ENCODE data around the gene ARFGAP2.

The ARFGAP2 gene

DNA sequence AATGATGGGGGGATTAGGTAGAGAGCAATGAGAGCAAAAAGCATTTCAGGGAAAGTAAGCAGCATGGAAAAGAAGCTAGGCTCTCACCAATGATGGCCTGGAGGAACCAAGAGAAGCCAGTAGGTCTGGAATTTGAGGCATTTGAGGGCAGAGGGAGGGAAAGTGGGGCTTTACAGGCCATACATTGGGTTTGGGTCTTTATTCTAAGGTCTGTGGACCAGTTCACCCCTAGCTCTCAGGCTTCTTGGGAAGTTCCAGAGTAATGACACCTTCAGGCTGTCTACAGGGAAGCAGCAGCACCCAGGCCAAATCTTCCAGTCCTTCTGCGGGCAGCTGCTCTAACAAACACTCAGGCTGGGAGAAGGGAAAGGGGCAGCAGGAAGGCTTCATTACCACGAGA is 29.4 kb downstream of the ARFGAP2 start:
- H3K27me3 ChIP-seq (ENCODE audit: control insufficient read depth, insufficient read depth, low read length): no peaks in the 10 kb centered on the region
- H3K36me3 ChIP-seq (ENCODE audit: control insufficient read depth, insufficient read depth, low read length): 0 out of 2 replicates have a peak, but pooled peaks cover 3% of the 10 kb centered on the region

DNA sequence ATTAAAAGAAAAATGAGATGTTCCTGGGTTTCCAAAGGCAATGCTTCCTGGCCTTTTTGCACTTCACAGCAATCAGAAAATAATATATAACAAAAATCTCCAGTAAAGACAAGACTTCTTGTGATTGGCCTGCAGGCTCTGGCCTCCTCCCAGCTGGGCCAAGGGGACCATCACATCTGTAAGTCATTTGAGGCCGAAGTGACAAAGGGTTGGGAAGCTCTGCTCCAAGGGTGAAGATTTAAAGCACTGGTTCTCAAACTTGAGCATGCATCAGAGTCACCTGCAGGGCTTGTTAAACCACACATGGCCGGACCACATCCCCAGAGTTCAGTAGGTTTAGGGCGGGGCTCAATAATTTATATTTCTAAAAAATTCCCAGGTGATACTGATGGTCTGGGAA is 32.1 kb downstream of the ARFGAP2 start:
- H3K27ac ChIP-seq (ENCODE audit: low read depth, low read length): no peak overlapping the region
- H3K36me3 ChIP-seq (ENCODE audit: control insufficient read depth, insufficient read depth, low read length): 0 out of 2 replicates have a peak, but pooled peaks cover 3% of the 10 kb centered on the region
- H3K4me1 ChIP-seq (ENCODE audit: control insufficient read depth, insufficient read depth, low read length): no peaks in the 10 kb centered on the region; the same call in 1 of the 2 replicates
- no peaks in the 10 kb centered on the region for H3K9me3 ChIP-seq (ENCODE audit: control insufficient read depth, insufficient read depth, low read depth, low read length)
- H3K9ac ChIP-seq (ENCODE audit: low read length): no peak overlapping the region
- no peak overlapping the region for H3K4me3 ChIP-seq (ENCODE audit: low read depth, low read length)
- no peaks in the 10 kb centered on the region for H3K27me3 ChIP-seq (ENCODE audit: control insufficient read depth, insufficient read depth, low read length)

More for the DNA sequence above, 29.4 kb downstream of the ARFGAP2 start:
- H3K27ac ChIP-seq (ENCODE audit: low read depth, low read length): no peak overlapping the region
- peaks cover under 1% of the 10 kb centered on the region; the same call in 1 of the 2 replicates for H3K4me1 ChIP-seq (ENCODE audit: control insufficient read depth, insufficient read depth, low read length)
- H3K9ac ChIP-seq (ENCODE audit: low read length): no peak overlapping the region
- H3K9me3 ChIP-seq (ENCODE audit: control insufficient read depth, insufficient read depth, low read depth, low read length): no peaks in the 10 kb centered on the region
- H3K4me3 ChIP-seq (ENCODE audit: low read depth, low read length): no peak overlapping the region

DNA sequence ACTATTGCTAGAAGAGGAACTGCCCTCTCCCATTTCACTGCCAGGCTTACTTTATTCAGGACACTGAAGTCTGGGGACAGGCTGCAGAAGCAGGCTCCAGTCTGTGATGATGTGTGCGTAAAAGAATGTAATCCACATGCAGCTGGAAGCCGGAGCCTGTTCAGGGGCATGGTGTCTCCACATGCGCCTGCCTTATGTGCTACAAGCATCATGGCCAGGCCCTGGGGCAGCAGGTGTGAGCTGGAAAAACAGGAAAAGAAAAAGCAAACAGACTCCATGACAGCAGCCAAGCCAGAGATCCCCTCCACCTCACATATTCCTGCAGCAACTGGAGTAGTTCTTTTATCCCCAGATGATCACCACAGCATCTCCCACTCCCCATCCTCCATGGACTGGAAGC is 33.4 kb downstream of the ARFGAP2 start:
- Histone ChIP-seq H3K27me3 (ENCODE audit: control insufficient read depth, insufficient read depth, low read length) (no peaks in the 10 kb centered on the region), H3K9me3 (ENCODE audit: control insufficient read depth, insufficient read depth, low read depth, low read length) (no peaks in the 10 kb centered on the region), H3K4me3 (ENCODE audit: low read depth, low read length) (no peak overlapping the region), H3K27ac (ENCODE audit: low read depth, low read length) (no peak overlapping the region), H3K9ac (ENCODE audit: low read length) (no peak overlapping the region), H3K36me3 (ENCODE audit: control insufficient read depth, insufficient read depth, low read length) (peaks cover 6% of the 10 kb centered on the region; the same call in 1 of the 2 replicates), H3K4me1 (ENCODE audit: control insufficient read depth, insufficient read depth, low read length) (no peaks in the 10 kb centered on the region; the same call in 1 of the 2 replicates)

DNA sequence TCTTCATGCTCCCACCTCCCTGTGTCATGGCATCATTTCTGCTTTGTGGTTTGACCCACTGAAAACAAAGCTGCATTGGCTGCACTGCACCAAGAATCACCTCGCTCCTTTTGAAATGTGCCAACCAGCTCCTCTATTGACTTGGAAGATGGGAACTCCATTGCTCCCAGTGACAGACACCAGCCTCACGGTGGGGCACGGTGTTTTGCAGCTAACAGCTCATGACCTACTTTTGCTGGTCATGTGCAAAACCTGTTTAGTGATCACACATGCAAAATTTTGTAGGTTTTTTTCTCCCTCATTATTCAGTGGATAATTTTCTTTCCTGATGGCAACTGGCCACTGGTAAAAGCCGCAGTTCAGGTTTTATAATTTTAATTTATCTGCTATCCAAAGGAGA is 36.8 kb downstream of the ARFGAP2 start:
- Histone ChIP-seq H3K9ac (ENCODE audit: low read length) (no peak overlapping the region), H3K4me3 (ENCODE audit: low read depth, low read length) (no peak overlapping the region), H3K36me3 (ENCODE audit: control insufficient read depth, insufficient read depth, low read length) (peaks cover 6% of the 10 kb centered on the region; the same call in 1 of the 2 replicates), H3K27me3 (ENCODE audit: control insufficient read depth, insufficient read depth, low read length) (no peaks in the 10 kb centered on the region), H3K27ac (ENCODE audit: low read depth, low read length) (no peak overlapping the region), H3K9me3 (ENCODE audit: control insufficient read depth, insufficient read depth, low read depth, low read length) (no peaks in the 10 kb centered on the region), H3K4me1 (ENCODE audit: control insufficient read depth, insufficient read depth, low read length) (no peaks in the 10 kb centered on the region; the same call in 1 of the 2 replicates)

DNA sequence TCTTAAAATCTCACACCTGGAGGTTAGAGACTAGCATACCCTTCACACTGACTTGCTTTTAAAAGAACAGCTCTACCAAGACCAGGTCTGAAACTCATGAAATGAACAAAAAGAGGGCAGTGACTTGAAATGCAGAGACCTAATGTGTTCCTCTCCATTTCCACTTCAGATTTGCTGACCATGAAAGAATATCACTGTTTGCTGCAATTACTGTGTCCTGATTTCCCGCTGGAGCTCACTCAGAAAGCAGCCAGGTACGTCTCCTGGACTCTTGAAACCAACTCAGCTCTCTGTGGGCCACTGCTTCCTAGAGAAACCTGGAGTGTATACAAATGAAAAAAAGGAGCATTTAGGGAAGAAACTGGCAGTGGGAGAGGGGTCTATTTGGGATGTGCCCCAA is 39.2 kb downstream of the ARFGAP2 start:
- no peak overlapping the region for H3K4me3 ChIP-seq (ENCODE audit: low read depth, low read length)
- H3K27me3 ChIP-seq (ENCODE audit: control insufficient read depth, insufficient read depth, low read length): no peaks in the 10 kb centered on the region
- H3K4me1 ChIP-seq (ENCODE audit: control insufficient read depth, insufficient read depth, low read length): no peaks in the 10 kb centered on the region
- H3K9me3 ChIP-seq (ENCODE audit: control insufficient read depth, insufficient read depth, low read depth, low read length): no peaks in the 10 kb centered on the region
- peaks cover 6% of the 10 kb centered on the region; the same call in 1 of the 2 replicates for H3K36me3 ChIP-seq (ENCODE audit: control insufficient read depth, insufficient read depth, low read length)
- no peak overlapping the region for H3K9ac ChIP-seq (ENCODE audit: low read length)
- no peak overlapping the region for H3K27ac ChIP-seq (ENCODE audit: low read depth, low read length)

DNA sequence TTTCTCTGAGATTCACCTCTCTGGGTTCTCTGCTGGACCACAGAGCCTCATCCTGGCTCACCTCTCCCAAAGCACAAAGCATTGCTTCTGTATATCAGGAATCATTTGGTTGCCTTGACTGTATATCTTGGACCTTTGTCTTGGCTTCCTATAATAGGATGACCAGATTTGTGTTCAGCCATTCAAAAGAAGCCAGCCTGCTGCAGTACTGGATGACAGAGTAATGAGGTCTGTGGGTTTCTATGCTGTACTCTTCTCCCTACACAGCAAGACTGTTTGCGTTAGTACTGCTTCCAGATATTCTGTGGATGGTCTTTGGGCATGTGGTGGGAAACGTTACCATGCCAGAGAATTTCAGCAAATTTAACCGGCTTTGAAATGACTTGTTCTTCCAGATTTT is 39.8 kb downstream of the ARFGAP2 start:
- Histone ChIP-seq H3K27ac (ENCODE audit: low read depth, low read length) (no peak overlapping the region), H3K9ac (ENCODE audit: low read length) (no peak overlapping the region), H3K27me3 (ENCODE audit: control insufficient read depth, insufficient read depth, low read length) (no peaks in the 10 kb centered on the region), H3K36me3 (ENCODE audit: control insufficient read depth, insufficient read depth, low read length) (peaks cover 6% of the 10 kb centered on the region; the same call in 1 of the 2 replicates), H3K4me1 (ENCODE audit: control insufficient read depth, insufficient read depth, low read length) (no peaks in the 10 kb centered on the region), H3K9me3 (ENCODE audit: control insufficient read depth, insufficient read depth, low read depth, low read length) (no peaks in the 10 kb centered on the region), H3K4me3 (ENCODE audit: low read depth, low read length) (no peak overlapping the region)

DNA sequence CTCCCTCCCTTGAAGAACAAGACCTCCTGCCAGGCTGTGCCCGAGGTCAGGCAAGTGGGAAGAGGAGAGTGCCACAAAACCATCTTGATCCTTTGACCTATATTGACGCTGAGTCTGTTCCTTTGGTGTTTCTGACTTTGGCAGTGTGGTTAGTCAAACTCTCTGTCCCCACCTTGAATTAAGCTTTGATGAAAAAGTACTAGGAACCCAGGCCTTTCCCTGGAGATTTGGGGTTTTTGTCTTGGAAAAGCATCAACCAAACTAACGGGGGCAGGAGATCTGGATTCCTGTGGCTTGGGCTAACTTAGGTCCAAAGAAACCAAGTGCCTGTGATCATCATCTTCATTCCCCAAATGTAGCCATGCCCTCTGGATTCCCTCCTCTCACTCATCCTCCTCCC is 40.4 kb downstream of the ARFGAP2 start:
- no peaks in the 10 kb centered on the region for H3K9me3 ChIP-seq (ENCODE audit: control insufficient read depth, insufficient read depth, low read depth, low read length)
- 0 out of 2 replicates have a peak, but pooled peaks cover under 1% of the 10 kb centered on the region for H3K4me1 ChIP-seq (ENCODE audit: control insufficient read depth, insufficient read depth, low read length)
- no peak overlapping the region for H3K27ac ChIP-seq (ENCODE audit: low read depth, low read length)

DNA sequence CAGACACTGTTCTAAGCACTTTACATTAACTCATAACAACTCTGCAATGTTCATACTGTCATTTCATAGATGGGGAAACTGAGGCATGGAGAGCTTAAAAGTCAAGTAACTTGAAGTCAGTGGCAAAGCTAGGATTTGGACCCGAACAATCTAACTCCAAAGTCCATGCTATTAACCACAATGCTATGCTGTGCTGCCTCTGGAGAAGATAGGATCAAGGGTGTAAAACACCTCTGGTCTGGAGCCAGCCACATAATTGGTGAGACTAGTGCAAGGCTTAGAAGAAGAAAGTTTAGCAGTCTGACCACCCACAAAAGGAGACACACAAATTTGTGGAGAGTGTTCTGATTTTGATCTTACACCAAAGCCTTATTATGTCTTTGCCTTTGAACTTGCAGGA is 43.7 kb downstream of the ARFGAP2 start:
- Histone ChIP-seq H3K9me3 (ENCODE audit: control insufficient read depth, insufficient read depth, low read depth, low read length) (no peaks in the 10 kb centered on the region), H3K27ac (ENCODE audit: low read depth, low read length) (no peak overlapping the region), H3K9ac (ENCODE audit: low read length) (no peak overlapping the region), H3K27me3 (ENCODE audit: control insufficient read depth, insufficient read depth, low read length) (no peaks in the 10 kb centered on the region), H3K36me3 (ENCODE audit: control insufficient read depth, insufficient read depth, low read length) (no peaks in the 10 kb centered on the region), H3K4me1 (ENCODE audit: control insufficient read depth, insufficient read depth, low read length) (peaks cover 14% of the 10 kb centered on the region; the same call in 1 of the 2 replicates), H3K4me3 (ENCODE audit: low read depth, low read length) (no peak overlapping the region)

More for the DNA sequence above, 40.4 kb downstream of the ARFGAP2 start:
- H3K27me3 ChIP-seq (ENCODE audit: control insufficient read depth, insufficient read depth, low read length): no peaks in the 10 kb centered on the region
- H3K9ac ChIP-seq (ENCODE audit: low read length): no peak overlapping the region
- H3K36me3 ChIP-seq (ENCODE audit: control insufficient read depth, insufficient read depth, low read length): peaks cover 6% of the 10 kb centered on the region; the same call in 1 of the 2 replicates
- no peak overlapping the region for H3K4me3 ChIP-seq (ENCODE audit: low read depth, low read length)

DNA sequence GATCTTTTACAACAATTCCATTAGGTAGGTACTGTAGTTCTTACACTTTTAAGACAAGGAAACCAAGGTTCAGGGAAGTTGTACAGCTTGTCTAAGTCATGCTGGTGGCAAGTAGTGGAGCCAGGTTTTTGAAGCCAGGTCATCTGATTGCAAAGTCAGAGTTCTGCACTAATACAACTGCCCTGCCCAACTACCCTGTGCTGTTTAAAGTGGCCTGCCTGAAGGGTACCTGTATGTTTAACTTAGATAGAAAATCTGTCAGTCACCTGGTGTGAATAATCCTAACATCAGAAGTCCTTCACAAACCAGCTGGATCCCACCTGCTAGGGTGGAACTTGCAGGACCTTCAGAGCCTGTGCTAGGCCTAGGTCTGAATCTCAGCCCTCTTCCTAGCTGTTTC is 44.2 kb downstream of the ARFGAP2 start:
- Histone ChIP-seq H3K27me3 (ENCODE audit: control insufficient read depth, insufficient read depth, low read length) (no peaks in the 10 kb centered on the region), H3K9ac (ENCODE audit: low read length) (no peak overlapping the region), H3K27ac (ENCODE audit: low read depth, low read length) (no peak overlapping the region), H3K4me1 (ENCODE audit: control insufficient read depth, insufficient read depth, low read length) (peaks cover 14% of the 10 kb centered on the region; the same call in 1 of the 2 replicates), H3K4me3 (ENCODE audit: low read depth, low read length) (no peak overlapping the region), H3K9me3 (ENCODE audit: control insufficient read depth, insufficient read depth, low read depth, low read length) (no peaks in the 10 kb centered on the region), H3K36me3 (ENCODE audit: control insufficient read depth, insufficient read depth, low read length) (no peaks in the 10 kb centered on the region)

DNA sequence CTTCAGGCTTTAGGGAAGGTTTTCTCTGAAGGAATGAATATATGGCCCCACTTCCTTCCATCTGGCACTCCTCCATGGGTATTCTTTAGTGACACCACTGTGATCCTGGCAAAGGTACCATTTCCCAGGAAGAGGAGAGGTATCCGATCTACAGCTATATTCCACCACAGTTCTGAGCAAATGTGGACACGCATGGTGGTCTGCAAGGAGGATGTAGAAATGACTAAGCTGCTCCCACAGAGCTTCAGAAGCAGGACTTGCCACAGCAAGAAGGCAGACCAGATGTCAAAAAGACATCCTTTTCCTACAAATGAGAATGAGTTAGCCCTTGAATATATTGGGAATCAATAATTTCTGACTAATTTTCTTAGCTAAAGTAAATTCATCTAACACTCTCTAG is 45.5 kb downstream of the ARFGAP2 start:
- H3K9ac ChIP-seq (ENCODE audit: low read length): no peak overlapping the region
- no peak overlapping the region for H3K4me3 ChIP-seq (ENCODE audit: low read depth, low read length)

DNA sequence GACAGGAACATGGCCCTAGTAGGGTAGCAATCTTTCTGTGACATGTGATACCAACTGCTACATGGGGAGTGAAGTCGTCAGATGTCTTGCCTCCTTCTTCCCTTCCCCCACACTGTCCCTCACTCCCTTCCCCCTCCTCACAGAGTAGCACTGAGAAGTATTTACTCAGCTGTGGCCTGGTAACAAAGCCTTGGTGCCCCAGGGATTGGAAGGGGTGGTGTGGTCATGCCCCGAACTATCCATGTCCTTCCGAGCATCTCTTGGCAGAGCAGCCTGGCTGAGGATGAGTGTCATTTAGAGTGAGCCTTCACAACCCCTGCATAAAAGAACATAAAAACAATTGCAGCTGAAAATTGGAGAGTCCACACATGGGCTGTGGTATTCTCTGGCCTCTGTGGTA is 46.1 kb downstream of the ARFGAP2 start:
- Histone ChIP-seq H3K36me3 (ENCODE audit: control insufficient read depth, insufficient read depth, low read length) (no peaks in the 10 kb centered on the region), H3K27me3 (ENCODE audit: control insufficient read depth, insufficient read depth, low read length) (no peaks in the 10 kb centered on the region), H3K4me3 (ENCODE audit: low read depth, low read length) (no peak overlapping the region), H3K27ac (ENCODE audit: low read depth, low read length) (no peak overlapping the region), H3K4me1 (ENCODE audit: control insufficient read depth, insufficient read depth, low read length) (peaks cover 18% of the 10 kb centered on the region; the same call in 1 of the 2 replicates), H3K9me3 (ENCODE audit: control insufficient read depth, insufficient read depth, low read depth, low read length) (no peaks in the 10 kb centered on the region), H3K9ac (ENCODE audit: low read length) (no peak overlapping the region)

More for the DNA sequence above, 45.5 kb downstream of the ARFGAP2 start:
- Histone ChIP-seq H3K36me3 (ENCODE audit: control insufficient read depth, insufficient read depth, low read length) (no peaks in the 10 kb centered on the region), H3K9me3 (ENCODE audit: control insufficient read depth, insufficient read depth, low read depth, low read length) (no peaks in the 10 kb centered on the region), H3K4me1 (ENCODE audit: control insufficient read depth, insufficient read depth, low read length) (peaks cover 18% of the 10 kb centered on the region; the same call in 1 of the 2 replicates), H3K27me3 (ENCODE audit: control insufficient read depth, insufficient read depth, low read length) (no peaks in the 10 kb centered on the region), H3K27ac (ENCODE audit: low read depth, low read length) (no peak overlapping the region)

Data from HUES6 (cell line).